ENCODE measurements around the gene FSCN2.

DNA sequence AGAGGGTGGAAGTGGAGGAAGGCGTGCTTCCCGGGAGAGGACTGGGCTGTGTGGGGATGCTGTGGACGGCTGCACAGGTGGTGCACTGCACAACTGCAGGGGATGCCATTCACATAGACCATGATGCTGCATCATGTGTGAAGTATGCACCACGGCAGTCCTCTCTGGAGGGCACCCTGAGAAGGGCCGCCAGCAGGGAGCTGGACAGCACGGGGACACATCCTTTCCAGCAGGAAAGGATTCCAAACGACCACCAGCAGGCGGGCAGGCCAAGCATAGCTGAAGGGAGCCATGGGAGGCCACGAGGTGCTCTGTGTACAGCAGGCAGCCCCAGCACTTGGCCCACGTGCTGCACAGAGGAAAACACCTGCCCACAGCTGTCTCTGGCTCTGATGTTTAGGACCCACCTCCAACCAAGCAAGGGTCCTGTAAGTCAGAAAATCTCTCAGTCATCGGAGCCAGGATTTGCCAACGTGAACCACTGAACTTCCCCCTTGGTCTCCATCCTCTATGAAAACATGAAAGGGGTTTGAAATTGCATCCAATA is 25.6 kb upstream of the FSCN2 start:
- TF ChIP-seq CTCF (IDR thresholded peaks at IDR 0.05; ENCODE audit: low read length) = no peak
- no peak for TF ChIP-seq EZH2 (IDR thresholded peaks at IDR 0.05; ENCODE audit: borderline replicate concordance, low read length)
